Erythroblast (primary cell): ENCODE measurements around the gene BMAL1.
A peak's percentile ranks its signal among the peaks of the same experiment; 100 is the strongest.

Source experiments
- DNase-seq, 2 experiments: peaks; one replicate each; lab custom pipeline; 2025; lab: John Stamatoyannopoulos, UW
- GATA1 ChIP-seq: IDR thresholded peaks from 2 replicates; pipeline ENCODE4 v1.6.1; 2011; ENCODE audit warnings: low read depth, mild to moderate bottlenecking, control low read depth, low read length, moderate library complexity
- POLR2A ChIP-seq: IDR thresholded peaks from 2 replicates; pipeline ENCODE4 v1.6.1; 2011; ENCODE audit warnings: mild to moderate bottlenecking, low read length

Gene BMAL1

GRCh38 chr11:13339195-13340153 is 61.9 kb downstream of the BMAL1 start:
- TF ChIP-seq GATA1 (no peak), POLR2A (no peak)
- DNase-seq: no peak

DNA sequence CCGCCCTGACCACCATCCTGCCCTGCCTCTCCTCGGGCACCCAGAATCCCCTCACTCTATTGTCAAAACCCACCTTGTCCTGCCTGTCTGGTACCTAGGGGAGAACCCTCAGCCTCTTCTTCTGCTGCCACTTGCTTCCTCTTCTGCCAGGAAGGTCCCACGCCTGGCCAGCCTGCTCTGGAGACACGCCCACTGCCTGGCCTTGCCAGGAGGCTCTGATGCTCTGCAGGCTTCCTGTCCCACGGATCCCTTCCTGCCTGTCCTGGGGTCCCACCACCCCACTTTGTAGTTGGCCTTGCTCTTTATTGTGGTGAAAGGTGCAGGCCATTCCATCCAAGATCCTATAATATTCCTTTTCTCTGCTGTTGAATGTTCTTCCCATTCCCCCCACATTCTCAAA is 63.4 kb downstream of the BMAL1 start:
- no peak for DNase-seq

DNA sequence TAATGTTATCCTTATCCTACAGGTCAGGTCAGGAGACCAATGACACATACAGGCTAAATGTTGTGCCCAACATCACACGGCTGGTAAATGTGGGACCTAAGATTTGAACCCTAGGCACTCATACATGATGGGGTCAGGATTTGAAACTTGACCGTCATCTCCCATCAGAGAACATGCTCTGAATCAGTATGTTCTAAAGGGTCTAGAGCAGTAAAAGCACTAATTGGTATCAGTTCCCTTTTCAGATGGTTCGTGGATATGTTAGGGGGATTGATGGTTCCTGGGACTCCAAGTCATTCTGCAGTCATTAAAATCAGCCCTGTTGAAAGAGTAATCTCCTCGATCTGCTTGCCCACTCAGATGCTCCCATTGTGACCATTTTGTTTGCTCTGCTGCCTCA is 65.5 kb downstream of the BMAL1 start:
- TF ChIP-seq GATA1 (no peak), POLR2A (no peak)

More for the DNA sequence above, 63.4 kb downstream of the BMAL1 start:
- TF ChIP-seq POLR2A: no peak
- TF ChIP-seq GATA1: no peak

DNA sequence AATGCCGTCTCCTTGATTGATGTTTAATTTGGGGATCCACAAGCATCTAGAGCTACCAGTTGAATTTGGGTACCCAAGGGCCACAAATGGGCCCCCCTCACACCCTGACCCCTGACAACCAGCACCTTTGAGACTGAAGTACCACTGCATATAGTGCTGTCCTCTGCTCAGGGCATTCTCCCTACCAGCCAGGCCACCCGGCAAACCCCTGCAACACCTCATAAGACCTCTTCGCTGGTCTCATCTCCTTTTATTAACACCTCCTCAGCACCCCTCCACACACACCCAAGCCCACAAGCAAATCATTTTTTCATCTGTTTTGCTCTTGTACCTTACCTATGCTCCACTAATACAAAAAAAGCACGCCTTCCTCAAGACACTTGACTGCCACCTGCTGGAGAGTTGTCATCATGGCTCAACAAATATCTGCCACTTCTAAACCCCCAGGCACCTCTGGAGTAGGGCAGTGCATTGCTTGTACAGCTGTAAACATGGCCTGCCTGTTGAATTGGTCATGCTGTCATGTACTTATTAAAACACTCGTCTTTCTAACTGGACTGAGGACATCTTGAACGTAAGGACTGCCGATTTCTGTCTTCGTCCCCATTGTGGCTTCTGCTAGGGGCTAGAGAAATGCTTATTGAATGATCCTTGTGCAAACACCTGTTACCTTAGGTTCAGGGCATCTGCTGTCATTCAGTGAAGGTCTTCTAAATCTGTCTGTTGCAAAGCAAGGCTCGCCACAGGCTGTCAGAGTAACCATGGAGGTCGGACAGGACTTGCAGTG is 66.5 kb downstream of the BMAL1 start:
- peak; percentile 57 to 78 for DNase-seq
- TF ChIP-seq POLR2A (no peak), GATA1 (no peak)

More for the DNA sequence above, 65.5 kb downstream of the BMAL1 start:
- no peak for DNase-seq

DNA sequence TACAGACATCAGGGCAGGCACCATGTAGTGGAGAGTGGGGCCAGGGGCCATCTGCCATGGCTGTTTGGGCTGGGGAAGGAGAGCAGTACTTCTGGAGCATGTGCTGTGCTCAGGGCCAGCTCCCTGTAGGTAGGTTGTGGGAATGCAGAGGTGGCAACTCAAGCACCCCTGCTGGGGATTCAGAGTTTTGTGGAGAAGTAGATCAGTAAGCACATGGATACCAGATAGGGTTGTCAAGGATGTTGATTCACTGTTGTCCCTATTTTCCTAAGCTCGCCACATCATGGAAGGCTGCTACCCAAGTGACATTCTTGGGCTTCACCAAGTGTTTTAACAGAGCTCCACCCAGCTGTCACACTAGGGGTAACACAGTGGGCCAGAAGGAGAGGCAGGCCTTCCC is 67.2 kb downstream of the BMAL1 start:
- TF ChIP-seq POLR2A (no peak), GATA1 (no peak)
- no peak for DNase-seq

DNA sequence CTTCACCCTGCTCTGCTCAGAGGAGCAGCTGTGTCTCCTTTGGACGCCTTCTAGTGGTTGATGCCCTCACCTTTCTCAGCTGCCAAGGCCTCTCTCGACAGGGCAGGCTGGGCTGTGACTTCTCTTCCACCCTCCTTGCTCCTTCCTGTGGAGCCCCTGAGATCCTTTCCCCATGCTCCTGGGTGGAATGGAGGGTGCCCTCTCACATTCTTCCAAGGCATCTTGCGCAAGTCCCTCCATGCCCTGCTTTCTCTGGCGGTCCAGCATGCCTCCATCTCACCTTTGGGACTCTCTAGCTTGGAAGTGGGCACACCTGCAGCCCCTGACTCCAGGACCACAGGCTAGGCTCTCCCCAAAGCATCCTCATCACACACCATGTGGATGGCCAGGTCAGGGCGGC is 68.9 kb downstream of the BMAL1 start:
- no peak for DNase-seq
- TF ChIP-seq POLR2A: no peak
- no peak for TF ChIP-seq GATA1

GRCh38 chr11:13347901-13348300 is 70.3 kb downstream of the BMAL1 start:
- no peak for DNase-seq
- TF ChIP-seq POLR2A (no peak), GATA1 (no peak)

GRCh38 chr11:13348305-13348704 is 70.7 kb downstream of the BMAL1 start:
- no peak for DNase-seq
- TF ChIP-seq POLR2A (no peak), GATA1 (no peak)

DNA sequence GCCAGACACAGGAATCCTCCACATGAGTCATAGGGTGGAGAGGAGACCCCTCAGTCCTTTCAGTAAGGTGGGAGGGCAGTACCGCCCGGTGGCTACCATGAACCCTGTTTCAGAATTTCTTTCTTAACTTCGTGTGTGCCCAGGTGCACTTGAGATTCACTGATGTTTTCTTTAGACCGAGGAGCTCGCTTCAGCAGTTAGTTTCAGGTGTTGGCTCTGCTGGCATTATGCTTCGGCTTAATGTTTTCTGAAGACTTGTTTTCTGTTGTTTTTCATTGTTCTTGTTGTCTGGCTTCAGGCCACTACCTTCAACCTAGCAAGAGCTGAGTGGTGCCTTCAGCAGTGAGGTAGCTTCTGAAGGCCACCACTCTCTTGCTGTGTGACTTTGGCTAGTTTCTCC is 71.5 kb downstream of the BMAL1 start:
- no peak for TF ChIP-seq GATA1
- TF ChIP-seq POLR2A: no peak

DNA sequence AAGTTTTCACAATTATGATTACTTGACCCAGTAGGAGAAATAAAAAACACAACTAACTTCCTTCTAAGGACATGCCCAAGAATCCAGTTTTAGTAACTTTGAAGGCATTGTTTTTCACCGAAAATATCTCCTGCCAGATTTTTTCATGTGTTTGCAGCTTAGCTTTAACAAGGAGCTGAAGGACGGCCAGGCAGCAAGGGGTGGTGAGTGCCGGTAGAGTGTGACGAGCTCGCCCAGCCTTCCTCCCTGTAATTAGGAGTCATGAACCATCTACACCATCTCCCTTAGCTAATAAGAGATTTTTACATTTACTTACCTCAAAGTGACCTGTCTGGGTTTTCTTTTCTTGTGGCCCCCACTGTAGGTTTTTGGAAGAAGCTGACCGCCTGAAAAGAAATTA is 72.0 kb downstream of the BMAL1 start:
- no peak for DNase-seq
- TF ChIP-seq POLR2A (no peak), GATA1 (no peak)

More for the DNA sequence above, 71.5 kb downstream of the BMAL1 start:
- DNase-seq: no peak

GRCh38 chr11:13352711-13353110 is 75.1 kb downstream of the BMAL1 start:
- DNase-seq: peak in 1 of 2 experiments; percentile 19
- TF ChIP-seq GATA1 (no peak), POLR2A (no peak)

- DNase-seq: peak; percentile 12
- TF ChIP-seq POLR2A (no peak), GATA1 (no peak)
These were observed 76.7 kb downstream of the BMAL1 start for GRCh38 chr11:13354335-13354734.

- TF ChIP-seq GATA1 (no peak), POLR2A (no peak)
- DNase-seq: no peak
These were observed 77.6 kb downstream of the BMAL1 start for GRCh38 chr11:13355191-13355590.

DNA sequence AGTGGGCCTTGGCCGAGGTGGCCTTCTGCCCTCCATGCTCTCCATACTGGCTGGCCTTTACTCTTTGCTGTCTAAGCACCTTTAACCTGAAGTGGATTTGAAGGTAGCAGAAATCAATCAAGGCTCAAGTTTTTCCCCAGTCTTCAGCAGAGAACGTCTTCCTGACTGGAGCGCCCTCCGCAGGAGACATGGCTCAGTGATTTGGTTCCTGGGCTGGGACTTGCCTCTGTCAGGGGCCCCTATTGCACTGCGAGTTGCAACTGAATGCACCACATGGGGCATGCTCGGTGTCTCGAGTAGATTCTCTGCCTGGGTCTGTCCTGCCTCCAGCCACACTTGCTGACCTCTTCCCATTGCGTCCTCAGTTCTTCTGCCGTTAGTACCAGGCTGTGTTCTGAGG is 79.6 kb downstream of the BMAL1 start:
- TF ChIP-seq POLR2A: no peak
- TF ChIP-seq GATA1: no peak
- DNase-seq: no peak
